Liver (tissue), 3 donors: Measurements from ENCODE around the gene ELAVL3.
A peak's percentile ranks its signal among the peaks of the same experiment; 100 is the strongest.

ENCODE experiments used
- EGR1 ChIP-seq, 2 donors: IDR thresholded peaks; 2 replicates each; pipeline ENCODE4 v1.6.1; 2016 to 2018; ENCODE audit warnings: antibody characterized with exemption in 2 of 2, low read depth in 2 of 2
- GABPA ChIP-seq, 2 donors: IDR thresholded peaks in 1 of 2; conservative IDR thresholded peaks in 1 of 2; 2 replicates each; pipeline ENCODE4 v1.6.1; 2016; ENCODE audit warnings: antibody characterized with exemption in 2 of 2, mild to moderate bottlenecking in 1 of 2, moderate library complexity in 1 of 2
- NR2F2 ChIP-seq: IDR thresholded peaks from 2 replicates; pipeline ENCODE4 v1.6.1; 2016; ENCODE audit warnings: antibody characterized with exemption
- SP1 ChIP-seq: IDR thresholded peaks from 2 replicates; pipeline ENCODE4 v1.6.1; 2018; ENCODE audit warnings: antibody characterized with exemption, mild to moderate bottlenecking
- TF ChIP-seq, protein P1 (sequence below): fragments of 150-350 bp; IDR thresholded peaks from 2 replicates; pipeline ENCODE4 v1.5.1; 2017; ENCODE audit warnings: improper control_type of control experiment, low read depth, low read length; ENCODE audit not compliant: missing input control
- TF ChIP-seq, protein P2 (sequence below): IDR thresholded peaks from 2 replicates; pipeline ENCODE4 v1.6.1; 2016; ENCODE audit warnings: antibody characterized with exemption
- donor health status: healthy.
- donor health status: healthy.

DNA sequence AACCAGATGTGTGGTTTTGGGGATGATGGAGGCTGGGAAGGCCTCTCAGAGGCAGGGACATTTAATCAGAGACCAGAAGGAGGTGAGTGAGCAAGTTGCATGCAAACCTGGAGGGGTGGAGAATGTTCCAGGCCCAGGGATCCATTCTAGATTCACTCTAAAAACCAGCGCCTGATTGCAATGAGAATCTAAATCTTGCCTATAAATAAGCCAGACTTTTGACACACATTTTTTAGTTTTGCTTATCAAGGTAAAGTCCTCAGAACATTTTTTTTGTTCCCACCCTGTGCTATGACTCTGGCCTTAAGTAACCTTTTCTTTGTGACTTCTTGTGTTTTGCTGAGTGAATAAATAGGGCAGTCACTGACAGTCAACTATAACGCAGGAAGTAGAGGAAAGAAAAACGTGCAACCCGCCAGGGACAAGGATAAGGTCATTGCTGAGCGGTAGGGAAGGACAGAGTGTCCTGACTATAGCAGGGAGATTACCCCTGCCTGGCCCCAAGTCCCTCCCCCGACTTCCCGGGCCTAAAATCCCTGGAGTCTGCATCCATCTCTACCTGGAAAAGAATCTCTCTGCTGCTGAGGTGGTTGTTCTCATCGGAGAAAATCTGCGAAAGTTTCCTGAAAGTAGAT lies 76.1 kb downstream of the ELAVL3 start:
- TF ChIP-seq, protein P1, sequence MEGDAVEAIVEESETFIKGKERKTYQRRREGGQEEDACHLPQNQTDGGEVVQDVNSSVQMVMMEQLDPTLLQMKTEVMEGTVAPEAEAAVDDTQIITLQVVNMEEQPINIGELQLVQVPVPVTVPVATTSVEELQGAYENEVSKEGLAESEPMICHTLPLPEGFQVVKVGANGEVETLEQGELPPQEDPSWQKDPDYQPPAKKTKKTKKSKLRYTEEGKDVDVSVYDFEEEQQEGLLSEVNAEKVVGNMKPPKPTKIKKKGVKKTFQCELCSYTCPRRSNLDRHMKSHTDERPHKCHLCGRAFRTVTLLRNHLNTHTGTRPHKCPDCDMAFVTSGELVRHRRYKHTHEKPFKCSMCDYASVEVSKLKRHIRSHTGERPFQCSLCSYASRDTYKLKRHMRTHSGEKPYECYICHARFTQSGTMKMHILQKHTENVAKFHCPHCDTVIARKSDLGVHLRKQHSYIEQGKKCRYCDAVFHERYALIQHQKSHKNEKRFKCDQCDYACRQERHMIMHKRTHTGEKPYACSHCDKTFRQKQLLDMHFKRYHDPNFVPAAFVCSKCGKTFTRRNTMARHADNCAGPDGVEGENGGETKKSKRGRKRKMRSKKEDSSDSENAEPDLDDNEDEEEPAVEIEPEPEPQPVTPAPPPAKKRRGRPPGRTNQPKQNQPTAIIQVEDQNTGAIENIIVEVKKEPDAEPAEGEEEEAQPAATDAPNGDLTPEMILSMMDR = no peak
- TF ChIP-seq GABPA (IDR thresholded peaks at IDR 0.05 in 1 of 2, conservative IDR thresholded peaks at IDR 0.05 in 1 of 2) = no peak
- TF ChIP-seq, protein P2, sequence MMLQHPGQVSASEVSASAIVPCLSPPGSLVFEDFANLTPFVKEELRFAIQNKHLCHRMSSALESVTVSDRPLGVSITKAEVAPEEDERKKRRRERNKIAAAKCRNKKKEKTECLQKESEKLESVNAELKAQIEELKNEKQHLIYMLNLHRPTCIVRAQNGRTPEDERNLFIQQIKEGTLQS = no peak
- TF ChIP-seq SP1 = peak; percentile 65
- TF ChIP-seq EGR1 (IDR thresholded peaks at IDR 0.05; ENCODE audit: low read depth in 2 of 2) = no peak
- peak; percentile 94 for TF ChIP-seq NR2F2
